Fibroblast of skin of abdomen (primary cell): ENCODE measurements around the gene NPHS1.

Experiments used
- DNase-seq: peaks from one replicate; pipeline ENCODE4 v3.0.0-alpha.2; 2013

NPHS1 gene

DNA sequence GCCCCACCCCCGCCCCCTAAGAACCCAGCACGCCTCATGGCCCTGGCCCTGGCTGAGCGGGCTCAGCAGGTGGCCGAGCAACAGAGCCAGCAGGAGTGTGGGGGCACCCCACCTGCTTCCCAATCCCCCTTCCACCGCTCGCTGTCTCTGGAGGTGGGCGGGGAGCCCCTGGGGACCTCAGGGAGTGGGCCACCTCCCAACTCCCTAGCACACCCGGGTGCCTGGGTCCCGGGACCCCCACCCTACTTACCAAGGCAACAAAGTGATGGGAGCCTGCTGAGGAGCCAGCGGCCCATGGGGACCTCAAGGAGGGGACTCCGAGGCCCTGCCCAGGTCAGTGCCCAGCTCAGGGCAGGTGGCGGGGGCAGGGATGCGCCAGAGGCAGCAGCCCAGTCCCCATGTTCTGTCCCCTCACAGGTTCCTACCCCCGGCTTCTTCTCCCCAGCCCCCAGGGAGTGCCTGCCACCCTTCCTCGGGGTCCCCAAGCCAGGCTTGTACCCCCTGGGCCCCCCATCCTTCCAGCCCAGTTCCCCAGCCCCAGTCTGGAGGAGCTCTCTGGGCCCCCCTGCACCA, 65.0 kb downstream of the NPHS1 start:
- no peak for DNase-seq

- DNase-seq = no peak
Observed at GRCh38 chr19:35786299-35787160, 65.8 kb downstream of the NPHS1 start.

- no peak for DNase-seq
Observed at GRCh38 chr19:35785339-35785627, 67.0 kb downstream of the NPHS1 start.

GRCh38 chr19:35784503-35785338, 67.6 kb downstream of the NPHS1 start:
- no peak for DNase-seq

DNA sequence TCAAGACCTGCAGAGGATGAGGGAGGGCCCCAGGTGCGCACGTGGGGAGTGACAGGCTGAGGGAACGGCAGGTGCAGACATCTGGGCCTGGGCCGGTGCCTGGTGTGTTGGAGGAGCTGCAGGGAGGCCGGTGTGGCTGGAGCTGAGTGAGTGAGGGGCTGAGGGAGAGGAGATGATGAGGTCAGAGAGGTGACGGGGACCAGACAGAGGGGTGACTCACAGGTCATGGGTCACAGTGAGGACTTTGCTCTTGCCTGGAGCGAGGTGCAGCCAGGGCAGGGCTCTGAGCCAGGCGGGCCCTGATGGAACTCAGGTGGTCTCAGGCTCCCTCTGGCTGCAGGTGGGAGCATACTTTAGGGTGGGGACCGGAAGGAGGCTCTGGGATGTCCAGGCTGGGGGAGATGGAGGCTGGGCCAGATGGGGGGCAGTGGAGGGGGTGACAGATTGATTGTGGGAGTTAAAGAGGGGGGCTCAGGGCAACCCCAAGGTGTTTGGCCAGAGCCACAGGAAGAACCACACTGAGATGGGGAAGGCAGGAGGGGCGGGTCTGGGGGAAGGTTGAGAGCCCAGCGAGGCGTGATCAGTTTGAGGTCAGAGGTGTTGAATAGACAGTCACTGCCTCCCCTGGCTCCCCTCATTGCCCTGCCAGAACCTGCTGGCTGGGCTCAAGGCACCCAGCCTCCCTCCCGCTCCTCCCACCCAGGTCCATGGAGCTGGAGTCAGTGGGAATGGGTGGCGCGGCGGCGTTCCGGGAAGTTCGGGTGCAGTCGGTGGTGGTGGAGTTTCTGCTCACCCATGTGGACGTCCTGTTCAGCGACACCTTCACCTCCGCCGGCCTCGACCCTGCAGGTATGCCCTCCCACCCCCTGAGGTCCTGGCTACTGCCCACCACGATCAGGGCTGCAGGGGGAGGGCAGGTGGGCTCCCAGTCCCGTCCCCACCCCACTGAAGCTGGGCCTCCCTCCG, 68.6 kb downstream of the NPHS1 start:
- DNase-seq = no peak

DNA sequence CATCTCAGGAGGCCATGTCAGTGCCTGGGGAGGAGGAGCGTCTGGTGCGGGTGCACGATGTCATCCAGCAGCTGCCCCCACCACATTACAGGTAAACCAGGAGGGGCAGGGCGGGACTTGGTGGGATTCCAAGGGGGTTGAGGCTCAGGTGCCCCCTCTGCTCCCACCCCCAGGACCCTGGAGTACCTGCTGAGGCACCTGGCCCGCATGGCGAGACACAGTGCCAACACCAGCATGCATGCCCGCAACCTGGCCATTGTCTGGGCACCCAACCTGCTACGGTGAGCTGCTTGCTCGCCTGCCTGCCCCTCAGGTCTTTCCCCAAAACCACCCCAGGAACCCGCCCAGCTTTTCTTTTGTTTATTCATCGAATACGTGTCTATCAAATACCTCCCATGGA, 69.7 kb downstream of the NPHS1 start:
- no peak for DNase-seq

DNA sequence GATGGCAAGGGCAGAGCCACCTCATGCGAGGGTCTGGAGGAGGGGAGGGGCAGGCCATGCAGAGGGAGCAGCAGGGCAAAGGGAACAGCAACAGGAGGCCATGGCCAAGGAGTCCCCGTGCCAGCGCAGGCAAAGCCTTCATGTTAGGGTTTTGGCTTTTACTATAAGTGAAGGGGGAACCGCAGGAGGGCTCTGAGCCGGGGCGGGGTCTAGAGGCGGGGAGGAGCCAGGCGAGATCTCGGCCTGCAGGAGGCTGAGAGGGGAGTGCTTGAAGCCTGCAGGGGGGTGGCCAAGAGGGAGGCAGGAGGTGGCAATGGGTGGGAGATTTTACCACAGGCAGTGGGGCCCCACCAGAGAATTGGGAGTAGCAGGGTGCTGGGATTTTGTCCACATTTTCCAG, 70.7 kb downstream of the NPHS1 start:
- DNase-seq = no peak

DNA sequence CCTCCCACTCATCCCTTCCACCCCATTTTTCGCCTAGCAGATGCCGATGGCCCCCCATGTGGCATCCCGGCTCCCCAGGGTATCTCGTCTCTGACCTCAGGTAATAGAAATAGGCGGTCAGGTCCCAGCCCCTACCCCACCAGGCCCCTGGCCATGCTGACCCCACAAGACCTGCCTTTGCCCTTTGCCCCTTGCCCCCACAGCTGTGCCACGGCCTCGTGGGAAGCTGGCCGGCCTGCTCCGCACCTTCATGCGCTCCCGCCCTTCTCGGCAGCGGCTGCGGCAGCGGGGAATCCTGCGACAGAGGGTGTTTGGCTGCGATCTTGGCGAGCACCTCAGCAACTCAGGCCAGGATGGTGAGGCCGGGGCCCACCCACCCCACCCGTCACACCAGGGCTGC, 71.6 kb downstream of the NPHS1 start:
- DNase-seq = no peak

- DNase-seq = no peak
Observed at GRCh38 chr19:35780058-35780457, 72.2 kb downstream of the NPHS1 start.

DNA sequence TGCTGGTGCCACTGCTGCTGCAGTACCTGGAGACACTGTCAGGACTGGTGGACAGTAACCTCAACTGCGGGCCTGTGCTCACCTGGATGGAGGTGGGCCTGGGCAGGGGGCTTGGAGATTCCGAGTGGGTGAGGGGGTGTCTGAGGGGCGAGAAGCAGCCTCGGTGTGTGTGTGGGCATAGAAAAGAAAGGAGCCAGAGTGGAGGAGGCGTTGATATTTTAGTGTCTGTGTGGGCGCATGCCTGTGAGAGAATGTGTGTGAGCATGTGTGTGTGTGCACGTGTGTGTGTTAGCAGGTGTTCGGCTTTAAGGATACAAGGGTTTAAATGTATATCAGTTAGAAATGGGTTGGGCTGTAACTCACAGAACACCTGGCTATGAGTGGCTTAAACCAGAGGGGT, 73.3 kb downstream of the NPHS1 start:
- no peak for DNase-seq

DNA sequence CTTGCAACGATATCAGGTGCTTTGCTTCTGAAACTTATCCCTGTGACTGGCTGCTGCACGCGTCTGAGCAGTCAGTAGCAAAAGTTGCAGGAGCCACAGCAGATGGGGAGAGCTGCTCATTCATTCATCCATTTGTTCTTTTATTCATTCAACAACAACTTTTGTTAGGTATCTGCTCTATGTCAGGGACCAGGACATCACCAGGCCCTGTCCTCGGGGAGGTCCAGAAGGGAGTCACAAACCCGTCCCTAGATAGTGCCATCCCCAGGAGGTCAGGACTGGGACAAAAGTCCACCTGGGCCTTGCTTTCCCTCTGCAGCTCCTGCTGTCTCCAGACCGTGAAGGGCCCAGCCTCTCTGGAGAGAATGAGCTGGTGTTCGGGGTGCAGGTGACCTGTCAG, 74.3 kb downstream of the NPHS1 start:
- no peak for DNase-seq

DNA sequence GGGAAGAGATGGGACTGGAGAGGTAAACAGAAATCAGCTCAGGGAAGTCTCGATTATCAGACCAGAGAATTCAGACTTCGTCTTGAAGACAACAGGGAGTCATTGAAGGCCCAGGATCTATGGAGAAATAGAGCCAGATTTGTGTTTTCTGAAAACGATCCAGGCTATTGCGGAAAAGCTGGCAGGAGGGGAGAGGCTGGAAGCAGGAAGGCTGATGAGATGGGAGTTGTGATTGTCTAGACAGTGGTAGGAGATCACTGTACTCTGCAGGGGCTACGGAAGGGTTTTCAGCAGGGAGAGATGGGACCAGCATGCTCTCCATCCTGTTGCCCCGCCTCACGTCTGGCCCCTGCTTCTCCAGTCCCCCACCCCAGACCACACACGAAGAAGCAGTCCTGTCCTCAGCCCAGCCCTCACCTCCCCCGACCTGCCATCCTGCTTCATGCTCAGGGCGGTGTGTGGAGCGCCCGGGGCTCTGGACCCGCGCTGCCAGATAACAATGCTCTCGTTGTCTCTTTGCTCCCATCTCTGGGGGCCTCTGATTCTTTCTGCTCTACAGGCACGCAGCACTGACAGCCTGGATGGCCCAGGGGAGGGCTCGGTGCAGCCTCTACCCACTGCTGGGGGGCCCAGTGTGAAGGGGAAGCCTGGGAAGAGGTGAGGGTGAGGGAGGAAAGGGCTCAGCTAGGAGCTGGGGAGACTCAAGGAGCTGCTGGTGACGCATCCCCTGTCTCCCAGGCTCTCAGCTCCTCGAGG, 75.0 kb downstream of the NPHS1 start:
- DNase-seq = no peak

DNA sequence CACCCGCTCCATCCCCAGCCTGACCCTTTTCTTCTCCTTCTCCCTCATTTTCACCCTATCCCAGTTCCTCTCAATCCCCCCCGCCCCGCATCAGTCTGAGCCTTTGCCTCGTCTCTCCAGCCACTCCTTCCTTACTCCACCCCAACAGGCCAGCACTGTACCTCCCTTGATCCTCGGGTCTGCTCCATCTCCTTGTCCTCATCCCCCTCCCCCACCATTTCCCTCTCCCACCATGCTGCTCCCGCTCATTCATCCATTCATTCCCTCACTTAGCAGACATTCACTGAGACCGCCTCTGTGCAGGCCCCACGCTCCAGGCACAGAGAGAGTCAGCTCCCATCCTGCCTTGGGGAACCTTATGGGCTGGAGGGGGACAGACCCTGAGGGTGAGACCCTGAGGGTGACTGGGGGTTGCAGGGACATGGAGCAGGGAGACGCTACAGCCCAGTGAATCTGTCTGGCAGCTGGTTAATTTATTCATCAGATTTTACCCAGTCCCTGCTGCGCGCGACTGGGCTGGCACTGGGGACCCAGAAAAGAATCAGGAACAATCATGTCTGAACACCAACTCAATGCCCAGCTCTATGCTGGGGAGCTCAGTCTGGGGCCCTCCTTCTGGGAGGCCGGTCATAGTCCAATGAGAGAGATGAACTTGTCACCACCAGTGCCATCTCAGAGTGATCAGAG, 76.1 kb downstream of the NPHS1 start:
- no peak for DNase-seq
